ENCODE results near the gene CAP2. TPM values are rescaled to one million over a fixed set of nuclear protein-coding genes. Genes with fewer than 3 reads are reported as not detected.

Gene CAP2
- total RNA-seq, 2 experiments from 2014 or later: not detected

DNA sequence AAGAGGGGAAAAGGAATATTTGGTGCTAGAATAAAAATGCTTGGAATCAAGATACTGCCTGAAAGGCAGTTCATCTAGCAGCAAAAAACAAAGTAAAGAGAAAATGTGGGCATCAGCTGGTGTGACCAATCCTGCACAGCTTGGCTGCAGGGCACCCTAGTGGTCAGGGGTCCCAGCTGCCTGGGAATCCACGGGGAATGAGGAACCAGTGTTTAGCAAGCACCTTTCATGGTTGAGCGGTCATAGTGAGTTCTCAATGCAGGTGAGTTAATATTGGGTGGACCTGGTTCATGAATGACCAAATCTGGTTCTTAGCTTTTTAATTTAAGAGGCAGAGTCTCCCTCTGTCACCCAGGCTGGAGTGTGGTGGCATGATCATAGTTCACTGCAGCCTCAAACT is 53.3 kb downstream of the CAP2 start:
- Mint-ChIP-seq H3K9me3 (no peaks in the 10 kb centered on the region), H3K4me1 (no peaks in the 10 kb centered on the region), H3K27me3 (no peaks in the 10 kb centered on the region), H3K4me3 (no peak overlapping the region), H3K27ac (no peak overlapping the region), H3K36me3 (no peaks in the 10 kb centered on the region)
- no peak for DNase-seq

DNA sequence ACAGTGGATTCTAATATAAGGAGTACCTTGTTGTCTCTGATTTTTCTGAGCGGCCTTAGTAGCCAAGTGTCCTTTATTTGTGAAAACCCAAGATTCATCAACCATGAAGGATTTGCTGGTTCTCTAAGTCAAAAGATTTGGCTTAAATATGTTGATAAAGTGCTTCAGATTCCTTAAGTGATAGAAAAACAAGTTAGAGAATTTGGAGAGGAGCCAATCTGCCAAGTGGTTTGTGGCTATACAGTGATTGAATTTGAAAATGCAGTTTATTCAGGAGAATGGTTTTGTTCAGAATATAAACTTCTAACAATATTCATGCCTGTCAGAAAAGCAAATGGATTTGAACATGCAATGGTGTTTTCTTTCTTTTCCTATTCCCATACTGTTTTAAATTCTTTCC is 54.8 kb downstream of the CAP2 start:
- no peaks in the 10 kb centered on the region for H3K36me3 Mint-ChIP-seq
- no peak for DNase-seq
- H3K27ac Mint-ChIP-seq: no peak overlapping the region
- H3K4me3 Mint-ChIP-seq: no peak overlapping the region
- peaks cover 5% of the 10 kb centered on the region for H3K27me3 Mint-ChIP-seq
- no peaks in the 10 kb centered on the region for H3K4me1 Mint-ChIP-seq
- H3K9me3 Mint-ChIP-seq: no peaks in the 10 kb centered on the region

DNA sequence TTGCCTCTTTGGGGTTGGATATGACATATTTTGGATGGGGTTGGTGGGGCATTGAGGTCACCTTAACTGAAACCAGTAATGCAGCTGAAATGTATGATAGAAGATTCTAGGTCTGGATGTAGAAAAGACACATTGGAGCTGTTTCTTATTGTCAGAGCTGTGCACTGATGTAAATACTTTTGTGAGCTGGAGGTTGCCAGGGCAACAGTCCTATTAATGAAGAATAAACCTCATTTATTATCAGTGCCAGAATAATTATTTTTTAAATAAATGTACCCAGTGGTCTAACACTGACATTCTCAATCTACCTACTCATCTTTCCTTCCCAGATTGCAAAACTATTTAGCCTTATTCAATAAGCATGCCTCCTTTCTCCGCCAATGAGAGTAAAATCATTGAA is 57.0 kb downstream of the CAP2 start:
- Mint-ChIP-seq H3K27me3 (peaks cover 18% of the 10 kb centered on the region), H3K4me1 (no peaks in the 10 kb centered on the region), H3K9me3 (no peaks in the 10 kb centered on the region), H3K4me3 (no peak overlapping the region), H3K27ac (no peak overlapping the region), H3K36me3 (no peaks in the 10 kb centered on the region)
- no peak for DNase-seq

- no peak overlapping the region for H3K27ac Mint-ChIP-seq
Observed at GRCh38 chr6:17450832-17451231, 57.4 kb downstream of the CAP2 start.

GRCh38 chr6:17452096-17452495 is 58.7 kb downstream of the CAP2 start:
- no peak for DNase-seq
- peaks cover 19% of the 10 kb centered on the region for H3K27me3 Mint-ChIP-seq
- H3K4me1 Mint-ChIP-seq: no peaks in the 10 kb centered on the region
- no peaks in the 10 kb centered on the region for H3K36me3 Mint-ChIP-seq
- no peak overlapping the region for H3K27ac Mint-ChIP-seq
- H3K9me3 Mint-ChIP-seq: no peaks in the 10 kb centered on the region
- no peak overlapping the region for H3K4me3 Mint-ChIP-seq

More at GRCh38 chr6:17450832-17451231, 57.4 kb downstream of the CAP2 start:
- no peak overlapping the region for H3K4me3 Mint-ChIP-seq
- H3K4me1 Mint-ChIP-seq: no peaks in the 10 kb centered on the region
- DNase-seq: no peak
- no peaks in the 10 kb centered on the region for H3K9me3 Mint-ChIP-seq
- H3K36me3 Mint-ChIP-seq: no peaks in the 10 kb centered on the region
- peaks cover 18% of the 10 kb centered on the region for H3K27me3 Mint-ChIP-seq

- DNase-seq: no peak
- Mint-ChIP-seq H3K27ac (no peak overlapping the region), H3K4me1 (no peaks in the 10 kb centered on the region), H3K36me3 (no peaks in the 10 kb centered on the region), H3K4me3 (no peak overlapping the region), H3K9me3 (no peaks in the 10 kb centered on the region), H3K27me3 (peaks cover 33% of the 10 kb centered on the region)
Observed at GRCh38 chr6:17454316-17455005, 61.1 kb downstream of the CAP2 start.

DNA sequence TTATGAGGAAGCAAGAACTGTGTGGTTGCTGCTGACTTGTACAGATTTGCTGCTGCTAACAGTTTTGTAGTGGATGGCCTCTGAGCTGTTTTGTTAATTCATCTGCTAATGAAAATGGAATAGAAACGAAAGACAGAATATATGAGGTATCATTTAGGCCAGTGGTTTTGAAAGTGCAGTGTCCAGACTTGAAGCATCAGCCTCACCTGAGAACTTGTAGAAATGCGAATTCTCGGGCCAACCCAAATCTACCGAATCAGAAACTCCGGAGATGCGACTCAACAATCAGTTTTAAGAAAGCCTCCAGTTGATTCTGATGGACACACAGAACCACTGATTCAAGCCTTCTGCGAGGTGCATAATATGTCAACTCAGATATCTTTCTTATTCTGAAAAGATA is 62.5 kb downstream of the CAP2 start:
- H3K9me3 Mint-ChIP-seq: no peaks in the 10 kb centered on the region
- no peak overlapping the region for H3K27ac Mint-ChIP-seq
- H3K4me1 Mint-ChIP-seq: no peaks in the 10 kb centered on the region
- DNase-seq: no peak
- no peaks in the 10 kb centered on the region for H3K36me3 Mint-ChIP-seq
- no peak overlapping the region for H3K4me3 Mint-ChIP-seq
- H3K27me3 Mint-ChIP-seq: peaks cover 33% of the 10 kb centered on the region

DNA sequence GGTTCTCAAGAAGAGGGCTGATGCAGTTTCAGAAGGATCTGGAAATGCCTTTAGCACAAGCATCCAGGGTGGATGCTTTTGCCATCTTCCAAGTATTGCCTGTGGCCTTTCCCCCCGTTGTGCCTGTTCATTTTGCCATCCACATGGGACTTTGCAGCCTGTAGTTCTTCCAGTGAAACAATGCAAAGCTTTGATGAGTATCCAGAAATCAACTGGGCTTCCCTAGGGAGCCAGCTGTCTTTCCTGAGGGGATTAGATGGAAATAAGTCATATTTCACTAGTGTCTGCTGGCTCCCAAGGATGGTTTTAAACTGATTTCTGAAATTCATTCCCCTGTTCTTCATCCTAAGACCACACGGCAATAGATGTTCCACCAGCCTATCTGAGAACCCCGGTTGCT is 63.3 kb downstream of the CAP2 start:
- H3K4me3 Mint-ChIP-seq: no peak overlapping the region
- H3K4me1 Mint-ChIP-seq: no peaks in the 10 kb centered on the region
- no peak for DNase-seq
- H3K9me3 Mint-ChIP-seq: no peaks in the 10 kb centered on the region
- peaks cover 33% of the 10 kb centered on the region for H3K27me3 Mint-ChIP-seq
- no peak overlapping the region for H3K27ac Mint-ChIP-seq
- H3K36me3 Mint-ChIP-seq: no peaks in the 10 kb centered on the region

DNA sequence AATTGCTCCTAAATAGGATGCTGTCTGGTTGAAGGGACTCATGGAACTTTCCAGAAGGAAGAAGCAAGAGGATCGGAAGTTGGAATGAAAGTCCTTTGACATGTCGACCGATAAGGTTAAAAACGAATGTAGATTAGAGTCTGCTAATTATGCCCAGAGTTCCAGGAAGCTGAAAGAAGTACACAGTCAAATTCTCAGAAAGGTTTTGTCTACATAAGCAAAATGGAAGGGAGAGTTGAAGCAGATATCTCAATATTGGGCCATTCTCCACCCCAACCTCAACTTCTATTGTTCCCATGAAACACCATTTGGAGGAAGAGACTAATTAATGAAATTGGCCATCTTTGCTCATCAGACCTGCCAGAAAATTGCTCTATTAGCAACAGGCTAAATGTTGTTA is 64.0 kb downstream of the CAP2 start:
- DNase-seq: no peak
- Mint-ChIP-seq H3K4me1 (no peaks in the 10 kb centered on the region), H3K27ac (no peak overlapping the region), H3K36me3 (no peaks in the 10 kb centered on the region), H3K27me3 (peaks cover 33% of the 10 kb centered on the region), H3K9me3 (no peaks in the 10 kb centered on the region), H3K4me3 (no peak overlapping the region)

GRCh38 chr6:17457956-17458355 is 64.6 kb downstream of the CAP2 start:
- Mint-ChIP-seq H3K36me3 (no peaks in the 10 kb centered on the region), H3K4me3 (no peak overlapping the region), H3K27me3 (peaks cover 30% of the 10 kb centered on the region), H3K27ac (no peak overlapping the region), H3K4me1 (no peaks in the 10 kb centered on the region), H3K9me3 (no peaks in the 10 kb centered on the region)
- no peak for DNase-seq

GRCh38 chr6:17458966-17459365 is 65.6 kb downstream of the CAP2 start:
- DNase-seq: no peak
- H3K27ac Mint-ChIP-seq: no peak overlapping the region
- no peaks in the 10 kb centered on the region for H3K9me3 Mint-ChIP-seq
- H3K36me3 Mint-ChIP-seq: no peaks in the 10 kb centered on the region
- no peak overlapping the region for H3K4me3 Mint-ChIP-seq
- H3K4me1 Mint-ChIP-seq: no peaks in the 10 kb centered on the region
- H3K27me3 Mint-ChIP-seq: peaks cover 24% of the 10 kb centered on the region

GRCh38 chr6:17460862-17461261 is 67.5 kb downstream of the CAP2 start:
- no peaks in the 10 kb centered on the region for H3K4me1 Mint-ChIP-seq
- DNase-seq: no peak
- no peak overlapping the region for H3K27ac Mint-ChIP-seq
- no peak overlapping the region for H3K4me3 Mint-ChIP-seq
- H3K9me3 Mint-ChIP-seq: no peaks in the 10 kb centered on the region
- H3K36me3 Mint-ChIP-seq: no peaks in the 10 kb centered on the region
- H3K27me3 Mint-ChIP-seq: peaks cover 15% of the 10 kb centered on the region

DNA sequence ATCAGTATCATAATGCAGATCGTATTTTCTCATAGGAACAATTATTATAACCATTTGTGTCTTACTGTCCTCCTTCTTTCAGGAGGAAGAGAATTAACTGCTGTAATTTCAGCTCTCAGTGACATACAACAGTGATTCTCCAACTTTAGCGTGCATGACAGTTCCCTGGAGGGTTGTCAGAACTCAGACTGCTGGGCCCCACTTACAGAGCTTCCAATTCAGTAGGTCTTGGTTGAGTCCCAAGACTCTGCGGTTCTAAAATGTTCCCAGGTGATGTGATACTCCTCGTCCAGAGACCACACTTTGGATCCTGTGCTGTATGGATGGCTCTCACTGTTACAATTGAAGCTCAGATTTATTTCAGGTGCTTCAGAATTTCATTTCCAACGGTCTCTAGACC is 72.8 kb downstream of the CAP2 start:
- no peak for DNase-seq
- no peak overlapping the region for H3K27ac Mint-ChIP-seq
- no peaks in the 10 kb centered on the region for H3K27me3 Mint-ChIP-seq
- H3K4me3 Mint-ChIP-seq: no peak overlapping the region
- H3K4me1 Mint-ChIP-seq: no peaks in the 10 kb centered on the region
- no peaks in the 10 kb centered on the region for H3K9me3 Mint-ChIP-seq
- no peaks in the 10 kb centered on the region for H3K36me3 Mint-ChIP-seq

DNA sequence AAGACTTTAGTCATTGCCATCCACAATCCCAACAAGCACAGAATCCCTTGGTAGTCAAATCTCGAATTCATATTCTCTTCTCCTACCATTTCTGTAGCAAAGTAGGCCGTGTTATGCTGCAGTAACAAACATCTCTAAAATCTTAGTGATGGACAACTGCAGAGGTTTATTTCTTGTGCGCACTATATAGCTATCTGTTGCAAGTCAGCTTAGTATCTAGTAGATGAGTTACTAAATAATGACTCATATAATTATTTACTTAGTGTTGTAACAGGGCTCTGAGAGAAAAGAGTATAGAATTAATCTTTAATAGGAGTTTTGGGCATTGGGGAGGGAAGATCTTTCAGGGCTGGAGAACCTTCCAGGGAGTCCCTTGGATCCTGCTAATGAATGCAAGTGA is 73.3 kb downstream of the CAP2 start:
- no peak for DNase-seq
- H3K27me3 Mint-ChIP-seq: no peaks in the 10 kb centered on the region
- H3K4me1 Mint-ChIP-seq: no peaks in the 10 kb centered on the region
- H3K9me3 Mint-ChIP-seq: no peaks in the 10 kb centered on the region
- H3K4me3 Mint-ChIP-seq: no peak overlapping the region
- H3K36me3 Mint-ChIP-seq: no peaks in the 10 kb centered on the region
- no peak overlapping the region for H3K27ac Mint-ChIP-seq

DNA sequence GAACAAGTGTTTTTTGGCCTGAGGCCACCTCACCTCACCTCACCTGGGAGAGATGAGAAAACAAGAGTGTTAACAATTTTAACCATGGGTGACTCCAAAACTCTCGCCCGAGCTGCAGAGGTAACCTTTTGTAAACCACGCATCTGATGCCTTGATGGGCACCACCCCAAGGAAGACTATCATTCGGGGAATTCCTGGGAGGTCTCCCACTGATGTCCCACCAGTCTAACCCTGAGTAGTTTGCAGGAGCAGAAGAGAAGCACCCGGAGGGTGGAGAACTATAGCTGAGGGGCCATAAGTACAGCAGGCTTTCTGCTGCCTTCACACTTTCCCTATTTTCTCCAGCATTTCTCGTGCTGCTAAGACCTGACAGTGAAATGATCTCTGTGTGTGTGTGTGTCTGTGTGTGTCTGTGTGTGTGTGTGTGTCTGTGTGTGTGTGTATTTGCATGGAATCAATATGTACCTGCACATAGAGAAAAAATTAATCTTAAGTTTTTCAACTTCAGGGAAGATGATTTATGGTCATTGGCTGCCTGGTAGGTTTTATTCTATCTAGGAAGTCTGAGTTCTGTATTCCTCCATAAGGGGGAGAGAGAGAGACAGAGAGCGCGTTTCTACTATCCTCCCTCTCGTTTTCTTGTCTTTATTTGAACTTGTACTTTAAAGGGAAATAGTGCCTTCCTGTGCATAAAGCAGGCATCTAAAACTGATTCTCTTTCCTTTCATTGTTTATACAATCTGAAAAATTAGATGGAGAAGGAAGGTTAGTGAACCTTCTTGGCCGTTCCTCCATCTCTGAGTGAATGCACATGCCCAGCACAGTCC is 75.8 kb downstream of the CAP2 start:
- H3K9me3 Mint-ChIP-seq: no peaks in the 10 kb centered on the region
- no peak overlapping the region for H3K27ac Mint-ChIP-seq
- H3K27me3 Mint-ChIP-seq: no peaks in the 10 kb centered on the region
- no peak for DNase-seq
- H3K36me3 Mint-ChIP-seq: no peaks in the 10 kb centered on the region
- no peaks in the 10 kb centered on the region for H3K4me1 Mint-ChIP-seq
- H3K4me3 Mint-ChIP-seq: no peak overlapping the region

Measured in activated naive CD8-positive, alpha-beta T cell treated with anti-CD3 and anti-CD28 coated beads for 36 hours (primary cell).